PC-9 (cell line): Measurements from ENCODE around the gene PRKRIP1. TPM values are rescaled to one million over a fixed set of nuclear protein-coding genes. Genes with fewer than 3 reads are reported as not detected.

Source experiments
- BruUV-seq: library from RNA; stranded (reverse); fragments of 400-500 nt; replicated peaks from 2 replicates; lab custom pipeline; 2021; lab: Mats Ljungman, UMichigan
- CTCF ChIA-PET: fragments of 300-600 bp; sonication (Branson Sonifier 250); formaldehyde crosslinking; loops from one replicate; lab custom pipeline; 2022; ENCODE audit warnings: antibody characterized with exemption; lab: Charles Lee
- POLR2A ChIA-PET: fragments of 300-600 bp; sonication (Branson Sonifier 250); formaldehyde crosslinking; loops from one replicate; lab custom pipeline; 2022; ENCODE audit warnings: antibody characterized with exemption; ENCODE audit not compliant: unreplicated experiment; lab: Charles Lee
- DNase-seq, 2 experiments: peaks; one replicate each; pipeline versions ENCODE4 v3.0.0 to v3.0.0-alpha.2; 2015 to 2022; ENCODE audit warnings: mixed read lengths in 1 of 2
- H2AFZ ChIP-seq: fragments of 200-600 bp; sonication (generic); 2 replicates; pipeline ENCODE4 v1.8.1; 2017; ENCODE audit warnings: antibody characterized with exemption
- H3F3A ChIP-seq: fragments of 200-600 bp; sonication (generic); 2 replicates; pipeline ENCODE4 v1.8.1; 2017; ENCODE audit warnings: antibody characterized with exemption, mild to moderate bottlenecking, low read depth; ENCODE audit not compliant: insufficient read depth
- H3K27ac ChIP-seq: fragments of 200-600 bp; sonication (generic); 2 replicates; pipeline ENCODE4 v1.6.1; 2016; ENCODE audit warnings: mixed run types
- H3K27me3 ChIP-seq: fragments of 200-600 bp; sonication (generic); 2 replicates; pipeline ENCODE4 v1.6.1; 2016; ENCODE audit warnings: low read depth, mixed run types; ENCODE audit not compliant: insufficient read depth
- H3K36me3 ChIP-seq: fragments of 200-600 bp; sonication (generic); 2 replicates; pipeline ENCODE4 v1.6.1; 2016; ENCODE audit warnings: low read depth, mixed run types
- H3K4me1 ChIP-seq: fragments of 200-600 bp; sonication (generic); replicated peaks from 2 replicates; pipeline ENCODE4 v1.6.1; 2016; ENCODE audit warnings: mixed run types; ENCODE audit not compliant: insufficient read depth
- H3K4me2 ChIP-seq: fragments of 200-600 bp; sonication (generic); 2 replicates; pipeline ENCODE4 v1.6.1; 2017; ENCODE audit warnings: mixed run types
- H3K4me3 ChIP-seq: fragments of 200-600 bp; sonication (generic); 2 replicates; pipeline ENCODE4 v1.6.1; 2016; ENCODE audit warnings: mixed run types
- H3K79me2 ChIP-seq: fragments of 200-600 bp; sonication (generic); 2 replicates; pipeline ENCODE4 v1.6.1; 2017; ENCODE audit warnings: low read depth, mixed run types
- H3K9me2 ChIP-seq: fragments of 200-600 bp; sonication (generic); 2 replicates; pipeline ENCODE4 v1.8.1; 2017; ENCODE audit warnings: mild to moderate bottlenecking; ENCODE audit not compliant: insufficient read depth
- H3K9me3 ChIP-seq: fragments of 200-600 bp; sonication (generic); 2 replicates; pipeline ENCODE4 v1.8.1; 2016; ENCODE audit warnings: low read depth; ENCODE audit not compliant: insufficient read depth
- H4K20me1 ChIP-seq: fragments of 200-600 bp; sonication (generic); 2 replicates; pipeline ENCODE4 v1.8.1; 2017; ENCODE audit not compliant: insufficient read depth
- CTCF ChIP-seq: fragments of 200-600 bp; sonication (generic); conservative IDR thresholded peaks from 2 replicates; pipeline ENCODE4 v1.6.1; 2017; ENCODE audit warnings: mixed run types, antibody characterized with exemption, mild to moderate bottlenecking, moderate library complexity
- EZH2 ChIP-seq: fragments of 200-600 bp; sonication (generic); IDR thresholded peaks from 2 replicates; pipeline ENCODE4 v1.8.0; 2017; ENCODE audit warnings: antibody characterized with exemption, low read depth
- intact Hi-C: fragments of 100-400 bp; cut with micrococcal nuclease; formaldehyde crosslinking; loops from one replicate; pipeline ENCODE4 v1.10.0; 2022; ENCODE audit not compliant: unreplicated experiment
- total RNA-seq: library from RNA; stranded (reverse); gene quantifications from 2 replicates; pipeline ENCODE4 v1.2.3, GENCODE V29; 2021

Gene PRKRIP1
- total RNA-seq, 1 experiment from 2014 or later: 34.6 TPM

- H3K9me3 ChIP-seq: no peaks in the 10 kb centered on the region
- intact Hi-C loops: loop anchor here (10.0 kb wide), 1 partner anchor 191 kb away; no protein-coding TSS in a partner anchor
- H3K79me2 ChIP-seq: peaks cover 17% of the 10 kb centered on the region; the same call in 1 of the 2 replicates
- H3K4me1 ChIP-seq: peaks cover 12% of the 10 kb centered on the region
- H3K4me2 ChIP-seq: peak overlapping the region; percentile 91
- no TSS peak for BruUV-seq
- no peaks in the 10 kb centered on the region; the same call in 1 of the 2 replicates for H3F3A ChIP-seq
- CTCF ChIA-PET: interaction anchor here (0.5 to 0.6 kb wide), 3 partner anchors 10 to 70 kb away, joined by 4 to 5 read pairs (median 4); partner anchors contain the start of gene PRKRIP1
- no peak overlapping the region for H2AFZ ChIP-seq
- H3K36me3 ChIP-seq: no peaks in the 10 kb centered on the region
- POLR2A ChIA-PET: no interaction called here
- no peaks in the 10 kb centered on the region for H3K27me3 ChIP-seq
- no peak overlapping the region; the same call in 1 of the 2 replicates for H3K4me3 ChIP-seq
- TF ChIP-seq EZH2: no peak
- TF ChIP-seq CTCF: no peak
- no peaks in the 10 kb centered on the region for H3K9me2 ChIP-seq
- DNase-seq: no peak
- H4K20me1 ChIP-seq: no peaks in the 10 kb centered on the region
- H3K27ac ChIP-seq: no peak overlapping the region
Observed at GRCh38 chr7:102466097-102466496, 69.9 kb downstream of the PRKRIP1 start.

- Histone ChIP-seq H2AFZ (no peak overlapping the region), H3K4me1 (peaks cover 12% of the 10 kb centered on the region), H4K20me1 (no peaks in the 10 kb centered on the region), H3K36me3 (no peaks in the 10 kb centered on the region), H3K9me3 (no peaks in the 10 kb centered on the region), H3F3A (no peaks in the 10 kb centered on the region; the same call in 1 of the 2 replicates), H3K27ac (no peak overlapping the region), H3K9me2 (no peaks in the 10 kb centered on the region), H3K4me3 (no peak overlapping the region), H3K79me2 (peaks cover 17% of the 10 kb centered on the region; the same call in 1 of the 2 replicates), H3K4me2 (no peak overlapping the region), H3K27me3 (no peaks in the 10 kb centered on the region)
- intact Hi-C loops: loop anchor here (10.0 kb wide), 1 partner anchor 193 kb away; no protein-coding TSS in a partner anchor
- ChIA-PET POLR2A (no interaction called here), CTCF (interaction anchor here (0.6 kb wide), 9 partner anchors 27 to 1921 kb away, joined by 3 to 7 read pairs (median 4); no protein-coding TSS in a partner anchor)
- BruUV-seq: no TSS peak
- no peak for TF ChIP-seq EZH2
- no peak for DNase-seq
Observed at GRCh38 chr7:102467581-102468477, 71.7 kb downstream of the PRKRIP1 start.

GRCh38 chr7:102468478-102469350 lies 72.6 kb downstream of the PRKRIP1 start:
- H3K4me1 ChIP-seq: peaks cover 9% of the 10 kb centered on the region
- POLR2A ChIA-PET: no interaction called here
- no peak for DNase-seq
- H3K4me3 ChIP-seq: no peak overlapping the region
- intact Hi-C loops: loop anchor here (10.0 kb wide), 1 partner anchor 194 kb away; no protein-coding TSS in a partner anchor
- H3K9me2 ChIP-seq: no peaks in the 10 kb centered on the region
- H3K9me3 ChIP-seq: no peaks in the 10 kb centered on the region
- no peaks in the 10 kb centered on the region for H3K36me3 ChIP-seq
- H3K27me3 ChIP-seq: no peaks in the 10 kb centered on the region
- TF ChIP-seq EZH2: no peak
- no peak overlapping the region for H3K27ac ChIP-seq
- no peak overlapping the region for H2AFZ ChIP-seq
- CTCF ChIA-PET: interaction anchor here (0.6 kb wide), 1 partner anchor 34 kb away, joined by 5 read pairs; no protein-coding TSS in a partner anchor
- no peak overlapping the region for H3K4me2 ChIP-seq
- no peaks in the 10 kb centered on the region; the same call in 1 of the 2 replicates for H3F3A ChIP-seq
- no peaks in the 10 kb centered on the region for H4K20me1 ChIP-seq
- BruUV-seq: no TSS peak
- peaks cover 9% of the 10 kb centered on the region; the same call in 1 of the 2 replicates for H3K79me2 ChIP-seq
